ENCODE data around the gene AJM1. TPM values are rescaled to one million over a fixed set of nuclear protein-coding genes. Genes with fewer than 3 reads are reported as not detected.

Gene AJM1
- total RNA-seq, 1 experiment from 2014 or later, result 7.1 TPM

- Histone ChIP-seq H2AFZ (ENCODE audit: low read depth, low read length, poor library complexity, severe bottlenecking) (no peak overlapping the region), H3K4me3 (replicated peaks in 1 of 2; ENCODE audit: low read depth in 1 of 2, low read length in 2 of 2) (no peak overlapping the region), H3K4me2 (ENCODE audit: low read length) (no peak overlapping the region), H3K9me3 (ENCODE audit: control insufficient read depth in 1 of 2, insufficient read depth in 1 of 2, low read depth in 1 of 2, low read length in 2 of 2) (no peaks in the 10 kb centered on the region), H3K4me1 (ENCODE audit: control insufficient read depth in 1 of 2, insufficient read depth in 2 of 2, low read length in 2 of 2) (peaks cover 26 to 37% of the 10 kb centered on the region in 2 experiments), H3K9me2 (ENCODE audit: insufficient read depth) (no peaks in the 10 kb centered on the region), H3K36me3 (ENCODE audit: control insufficient read depth in 1 of 2, insufficient read depth in 2 of 2, low read length in 2 of 2) (no peaks in the 10 kb centered on the region), H4K20me1 (ENCODE audit: insufficient read depth) (no peaks in the 10 kb centered on the region), H3K9ac (ENCODE audit: low read length) (no peak overlapping the region), H3K27me3 (ENCODE audit: insufficient read depth, low read length) (no peaks in the 10 kb centered on the region), H3K27ac (ENCODE audit: low read depth, low read length) (no peak overlapping the region), H3K79me2 (ENCODE audit: insufficient read depth, low read length) (peaks cover 17% of the 10 kb centered on the region)
- POLR2A ChIA-PET, result no interaction called here
- DNase-seq (ENCODE audit: low read depth, low spot score) (no peak), ATAC-seq (no peak)
- intact Hi-C loops (cut with micrococcal nuclease), result no loop called here
- BruUV-seq (replicated peaks), result no TSS peak
- RAD21 ChIA-PET (ENCODE audit: low non-redundant PET in 1 of 2, low total read pairs in 2 of 2, uncharacterized antibody in 2 of 2, unreplicated experiment in 2 of 2), result no interaction called here
- CTCF ChIA-PET, result no interaction called here
- TF ChIP-seq EGR1 (IDR thresholded peaks at IDR 0.05; ENCODE audit: low read depth) (no peak), SP1 (IDR thresholded peaks at IDR 0.05; ENCODE audit: low read depth) (no peak), YY1 (IDR thresholded peaks at IDR 0.05; ENCODE audit: extremely low read depth, insufficient replicate concordance, low read depth, low read length) (no peak), REST (IDR thresholded peaks at IDR 0.05; ENCODE audit: low read depth) (no peak), SIN3A (IDR thresholded peaks at IDR 0.05; ENCODE audit: low read depth) (no peak), CEBPB (IDR thresholded peaks at IDR 0.05; ENCODE audit: low read depth) (no peak), SRF (IDR thresholded peaks at IDR 0.05; ENCODE audit: low read depth) (no peak), POLR2A (IDR thresholded peaks at IDR 0.05; ENCODE audit: borderline replicate concordance, extremely low read depth, insufficient read depth, insufficient read length) (no peak), ZNF274 (IDR thresholded peaks at IDR 0.05; ENCODE audit: low read depth, low read length) (no peak)
- TF ChIP-seq, protein P1, sequence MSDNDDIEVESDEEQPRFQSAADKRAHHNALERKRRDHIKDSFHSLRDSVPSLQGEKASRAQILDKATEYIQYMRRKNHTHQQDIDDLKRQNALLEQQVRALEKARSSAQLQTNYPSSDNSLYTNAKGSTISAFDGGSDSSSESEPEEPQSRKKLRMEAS (IDR thresholded peaks at IDR 0.05), result no peak
- TF ChIP-seq, protein P2, sequence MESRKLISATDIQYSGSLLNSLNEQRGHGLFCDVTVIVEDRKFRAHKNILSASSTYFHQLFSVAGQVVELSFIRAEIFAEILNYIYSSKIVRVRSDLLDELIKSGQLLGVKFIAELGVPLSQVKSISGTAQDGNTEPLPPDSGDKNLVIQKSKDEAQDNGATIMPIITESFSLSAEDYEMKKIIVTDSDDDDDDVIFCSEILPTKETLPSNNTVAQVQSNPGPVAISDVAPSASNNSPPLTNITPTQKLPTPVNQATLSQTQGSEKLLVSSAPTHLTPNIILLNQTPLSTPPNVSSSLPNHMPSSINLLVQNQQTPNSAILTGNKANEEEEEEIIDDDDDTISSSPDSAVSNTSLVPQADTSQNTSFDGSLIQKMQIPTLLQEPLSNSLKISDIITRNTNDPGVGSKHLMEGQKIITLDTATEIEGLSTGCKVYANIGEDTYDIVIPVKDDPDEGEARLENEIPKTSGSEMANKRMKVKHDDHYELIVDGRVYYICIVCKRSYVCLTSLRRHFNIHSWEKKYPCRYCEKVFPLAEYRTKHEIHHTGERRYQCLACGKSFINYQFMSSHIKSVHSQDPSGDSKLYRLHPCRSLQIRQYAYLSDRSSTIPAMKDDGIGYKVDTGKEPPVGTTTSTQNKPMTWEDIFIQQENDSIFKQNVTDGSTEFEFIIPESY (IDR thresholded peaks at IDR 0.05; ENCODE audit: extremely low read depth, insufficient replicate concordance, low read length), result no peak
Observed at GRCh38 chr9:136803551-136804508, 38.4 kb upstream of the AJM1 start.
